ENCODE measurements around the gene CACNA1F.

Gene CACNA1F

DNA sequence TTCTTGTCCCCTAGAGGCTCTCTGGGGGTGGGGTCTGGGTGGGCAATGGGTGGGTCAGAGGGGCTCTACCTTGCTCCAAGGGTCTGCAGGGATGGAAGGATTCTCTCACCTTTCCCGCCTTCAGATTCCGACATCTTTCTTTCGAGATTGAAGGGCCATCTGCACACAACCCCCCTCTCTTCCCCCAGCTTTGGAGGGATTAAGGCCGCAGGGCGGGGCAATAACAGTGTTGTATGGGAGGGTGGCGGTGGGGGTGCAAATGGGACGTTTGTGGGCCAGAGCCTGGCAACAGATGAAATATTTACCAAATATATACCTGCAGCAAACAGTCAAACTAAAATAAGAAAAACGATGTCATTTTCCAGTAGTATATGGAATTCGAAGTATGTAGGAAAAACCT lies at the start of gene CACNA1F:
Gene CACNA1F (minus strand): TSS at position 165 of the 400 bp plus-strand sequence. CDS start 31 bp downstream, at position 134.
- in situ Hi-C loops (cut with MboI; ENCODE audit: low sequenced_read_pairs), result no loop called here

- in situ Hi-C loops (cut with MboI; ENCODE audit: low sequenced_read_pairs), result no loop called here
Measured at GRCh38 chrX:49282647-49283011, 49.5 kb upstream of the CACNA1F start.

DNA sequence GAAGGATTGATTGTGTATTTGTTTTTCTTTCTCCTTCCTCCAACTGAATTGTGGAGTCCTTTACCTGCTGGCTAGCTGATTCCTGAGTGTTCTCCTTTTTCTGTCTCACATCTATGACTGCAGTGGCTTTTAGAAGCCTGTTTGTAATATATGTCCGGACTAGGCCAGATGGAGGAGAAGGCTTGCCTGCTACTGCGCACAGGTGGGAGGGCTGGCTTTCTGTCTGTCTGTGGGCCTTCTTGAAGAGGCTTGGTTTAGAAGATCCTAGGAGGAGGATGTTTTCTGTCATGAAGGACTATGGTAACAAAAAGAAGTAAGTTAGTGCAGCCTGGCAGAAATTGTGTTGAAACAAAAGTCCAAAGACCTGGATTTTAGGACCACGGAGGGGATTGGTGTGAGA lies 44.9 kb upstream of the CACNA1F start:
- in situ Hi-C loops (cut with MboI; ENCODE audit: low sequenced_read_pairs), result no loop called here

GRCh38 chrX:49277535-49277830 lies 44.3 kb upstream of the CACNA1F start:
- in situ Hi-C loops (cut with MboI; ENCODE audit: low sequenced_read_pairs), result no loop called here

GRCh38 chrX:49276671-49277534 lies 43.8 kb upstream of the CACNA1F start:
- in situ Hi-C loops (cut with MboI; ENCODE audit: low sequenced_read_pairs), result no loop called here

DNA sequence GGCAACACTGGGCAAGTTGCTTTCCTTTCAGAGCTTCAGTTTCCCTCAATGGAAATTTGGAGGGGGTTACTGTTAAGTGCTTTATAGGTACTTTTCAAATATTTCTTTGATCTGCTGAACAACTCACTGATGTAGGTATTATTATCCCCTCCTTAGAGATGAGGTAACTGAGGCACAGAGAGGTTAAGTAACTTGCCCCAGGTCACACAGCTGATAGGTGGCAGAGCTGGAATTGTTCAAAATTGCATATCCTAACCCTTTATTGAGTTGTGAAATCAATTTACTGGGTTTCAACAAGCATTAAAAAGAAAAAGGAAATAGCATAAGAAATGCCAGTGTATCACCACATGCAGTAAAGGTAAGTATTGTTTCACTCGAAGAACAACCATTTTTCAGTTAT lies 43.1 kb upstream of the CACNA1F start:
- in situ Hi-C loops (cut with MboI; ENCODE audit: low sequenced_read_pairs), result no loop called here

GRCh38 chrX:49273181-49273727 lies 40.1 kb upstream of the CACNA1F start:
- in situ Hi-C loops (cut with MboI; ENCODE audit: low sequenced_read_pairs), result no loop called here

DNA sequence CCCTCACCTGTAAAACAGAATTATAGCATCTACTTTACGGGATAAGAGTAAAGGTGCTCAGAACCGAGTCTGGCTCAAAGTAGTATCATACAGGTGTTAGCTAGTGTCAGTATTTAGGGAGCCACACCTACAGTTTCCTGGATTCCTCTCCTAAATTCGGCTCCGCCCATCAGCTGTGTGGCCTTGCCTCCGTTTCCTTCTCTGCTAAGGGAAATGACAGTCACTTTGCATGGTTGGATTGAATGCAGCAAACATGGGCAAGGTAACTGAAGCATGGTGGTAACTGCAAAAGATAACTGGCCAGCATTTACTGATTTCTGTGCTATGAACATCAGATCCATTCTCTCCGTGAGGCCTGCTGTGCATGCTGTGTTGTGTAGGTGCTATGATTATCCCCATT lies 39.3 kb upstream of the CACNA1F start:
- in situ Hi-C loops (cut with MboI; ENCODE audit: low sequenced_read_pairs), result no loop called here

DNA sequence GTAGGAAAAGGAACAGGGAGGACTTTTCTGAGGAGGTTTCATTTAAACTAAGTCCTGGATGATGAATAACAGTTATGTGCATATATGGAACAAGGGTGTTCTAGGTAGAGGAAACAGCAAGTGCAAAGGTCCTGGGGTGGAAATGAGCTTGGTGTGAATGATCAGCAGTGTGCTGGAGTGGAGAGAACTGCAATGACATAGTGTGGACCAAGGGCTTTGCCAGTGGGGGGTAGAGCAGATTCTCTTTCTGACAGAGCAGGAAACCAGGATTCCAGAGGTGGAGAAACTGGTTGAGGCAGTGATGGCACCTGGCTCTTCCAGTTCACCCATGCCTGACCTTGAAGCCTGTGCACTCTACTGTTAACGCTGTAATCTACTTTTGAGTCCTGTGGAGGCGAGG lies 38.2 kb upstream of the CACNA1F start:
- in situ Hi-C loops (cut with MboI; ENCODE audit: low sequenced_read_pairs), result no loop called here

DNA sequence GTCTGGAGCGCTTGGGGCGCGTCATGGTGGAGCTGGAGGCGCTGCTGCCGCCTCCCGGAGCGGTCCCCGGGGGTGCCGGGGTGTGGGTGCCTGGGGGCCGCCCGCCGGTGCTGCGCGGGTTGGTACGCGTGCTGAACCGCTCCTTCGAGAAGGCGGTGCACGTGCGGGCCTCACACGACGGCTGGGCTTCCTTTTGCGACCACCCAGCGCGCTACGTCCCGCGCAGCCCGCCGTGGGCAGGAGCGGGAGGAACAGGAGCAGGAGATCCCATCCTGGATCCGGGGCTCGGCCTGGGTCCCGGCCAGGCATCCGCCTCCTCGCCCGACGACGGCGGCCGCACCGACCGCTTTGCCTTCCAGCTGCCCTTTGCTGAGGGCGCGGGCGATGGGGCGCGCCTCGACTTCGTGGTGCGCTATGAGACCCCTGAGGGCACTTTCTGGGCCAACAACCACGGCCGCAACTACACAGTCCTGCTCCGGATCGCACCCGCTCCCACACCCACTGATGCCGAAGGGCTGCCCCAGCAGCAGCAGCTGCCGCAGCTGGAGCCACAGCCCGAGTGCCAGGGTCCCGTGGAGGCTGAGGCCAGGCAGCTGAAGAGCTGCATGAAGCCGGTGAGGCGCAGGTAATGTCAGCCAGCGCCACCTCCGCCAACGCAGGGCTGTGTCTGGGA lies 37.2 kb upstream of the CACNA1F start:
- in situ Hi-C loops (cut with MboI; ENCODE audit: low sequenced_read_pairs), result no loop called here

DNA sequence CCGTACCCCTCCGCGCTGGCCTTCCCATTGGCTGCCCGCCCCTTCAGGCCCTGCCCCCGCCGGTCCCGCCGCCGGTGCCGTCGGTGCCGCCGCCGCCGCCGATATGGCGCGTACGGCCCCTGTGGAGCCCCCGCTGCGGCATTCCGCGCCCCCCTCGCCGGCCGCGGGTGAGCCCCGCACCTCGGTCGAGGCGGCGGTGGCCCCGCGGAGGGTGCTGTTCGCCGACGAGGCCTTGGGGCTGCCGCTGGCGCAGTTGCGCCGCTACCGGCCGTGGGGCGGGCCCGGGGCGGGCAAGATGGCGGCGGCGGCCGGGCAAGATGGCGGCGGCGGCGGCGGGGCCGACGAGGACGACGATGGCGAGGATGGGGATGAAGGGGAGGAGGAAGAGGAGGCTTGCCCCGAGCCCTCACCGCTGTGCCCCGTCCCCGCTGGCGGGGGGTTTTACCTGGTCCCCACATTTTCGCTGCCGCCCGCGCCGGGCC lies 36.7 kb upstream of the CACNA1F start, which contains the start of gene PPP1R3F:
Gene PPP1R3F (plus strand): TSS at position 27 of the 482 bp plus-strand sequence. CDS start 77 bp downstream, at position 104.
- in situ Hi-C loops (cut with MboI; ENCODE audit: low sequenced_read_pairs), result no loop called here

GRCh38 chrX:49269010-49269766 lies 36.0 kb upstream of the CACNA1F start:
- in situ Hi-C loops (cut with MboI; ENCODE audit: low sequenced_read_pairs), result no loop called here

DNA sequence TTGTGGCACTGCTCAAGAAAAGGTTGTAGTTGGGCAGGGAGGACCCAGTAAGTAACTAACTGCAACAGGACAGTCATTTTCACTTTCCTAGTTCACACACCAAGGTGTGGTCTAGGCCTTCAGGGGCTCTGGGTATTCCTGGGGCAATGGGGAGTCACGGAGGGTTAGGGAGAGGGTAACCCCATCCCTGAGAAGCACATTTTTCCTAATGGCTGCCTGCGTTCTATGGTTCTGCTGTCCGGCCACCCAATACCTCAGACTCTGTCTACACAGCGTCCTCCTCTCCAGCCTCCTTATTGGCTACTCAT lies 35.5 kb upstream of the CACNA1F start:
- in situ Hi-C loops (cut with MboI; ENCODE audit: low sequenced_read_pairs), result no loop called here

DNA sequence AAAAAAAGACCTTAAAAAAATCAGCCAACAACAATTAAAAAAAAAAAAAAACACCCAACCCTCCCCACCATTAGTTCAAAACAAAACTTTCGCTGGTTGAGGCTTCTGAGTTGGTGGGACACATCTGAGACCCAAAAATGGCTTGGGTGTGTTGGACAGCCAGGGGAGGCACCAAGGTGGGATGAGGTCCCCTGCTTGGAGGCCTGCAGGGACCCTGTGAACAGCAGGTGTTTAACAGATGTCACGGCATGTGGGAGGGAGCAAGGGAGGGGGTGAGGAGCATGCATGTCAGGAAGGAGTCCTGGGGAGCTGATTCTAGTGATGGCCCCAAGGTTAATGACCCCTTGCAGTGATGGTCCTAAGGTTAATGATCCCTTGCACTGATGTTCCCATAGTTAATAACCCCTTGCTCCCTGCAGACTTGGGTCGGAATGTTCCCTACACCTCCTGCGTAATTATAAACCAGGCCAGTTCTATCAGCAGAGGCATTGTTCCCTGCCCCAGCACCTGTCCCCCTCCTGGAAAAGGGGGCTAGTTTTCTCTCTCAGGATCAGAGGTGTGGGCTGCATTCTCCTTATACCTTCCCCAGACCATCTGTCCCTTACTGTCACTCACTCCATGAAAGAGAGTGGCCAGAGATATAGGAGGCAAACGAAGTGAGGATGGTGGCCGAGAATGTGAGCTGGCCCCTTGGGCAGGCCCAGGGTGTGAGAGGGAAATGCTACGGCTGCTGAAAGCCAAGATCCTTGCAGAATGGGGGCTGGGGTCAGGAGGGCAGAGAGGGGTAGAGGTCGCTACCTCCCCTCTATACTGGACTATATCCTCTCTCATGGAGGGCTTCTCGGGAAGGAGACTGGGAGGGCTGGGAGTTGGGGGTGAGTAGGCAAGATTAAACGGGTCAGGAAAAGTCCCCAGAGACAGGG lies 33.6 kb upstream of the CACNA1F start:
- in situ Hi-C loops (cut with MboI; ENCODE audit: low sequenced_read_pairs), result no loop called here

DNA sequence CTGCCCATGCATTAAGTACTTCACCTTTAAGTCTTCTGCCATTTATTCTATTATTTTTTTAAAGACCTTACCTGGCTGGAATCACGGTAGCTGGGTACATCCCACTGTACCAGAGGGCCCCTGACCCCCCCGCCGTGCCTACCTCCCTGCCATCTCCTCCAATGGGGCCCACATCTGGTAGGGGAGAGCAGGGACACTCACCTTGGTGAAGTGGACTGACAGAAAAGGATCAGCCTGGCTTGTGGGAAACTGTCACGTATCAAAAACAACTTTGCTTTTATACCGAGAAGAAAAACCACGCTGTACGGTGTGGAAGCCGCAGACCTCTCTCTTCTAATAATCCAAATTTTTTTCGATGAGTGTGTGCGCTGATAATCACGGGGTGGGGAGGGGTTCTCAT lies 31.3 kb upstream of the CACNA1F start, which contains the start of gene FOXP3:
Gene FOXP3 (minus strand): TSS at position 251 of the 400 bp plus-strand sequence. CDS start 6,205 bp downstream, outside the sequence.
- in situ Hi-C loops (cut with MboI; ENCODE audit: low sequenced_read_pairs), result no loop called here

DNA sequence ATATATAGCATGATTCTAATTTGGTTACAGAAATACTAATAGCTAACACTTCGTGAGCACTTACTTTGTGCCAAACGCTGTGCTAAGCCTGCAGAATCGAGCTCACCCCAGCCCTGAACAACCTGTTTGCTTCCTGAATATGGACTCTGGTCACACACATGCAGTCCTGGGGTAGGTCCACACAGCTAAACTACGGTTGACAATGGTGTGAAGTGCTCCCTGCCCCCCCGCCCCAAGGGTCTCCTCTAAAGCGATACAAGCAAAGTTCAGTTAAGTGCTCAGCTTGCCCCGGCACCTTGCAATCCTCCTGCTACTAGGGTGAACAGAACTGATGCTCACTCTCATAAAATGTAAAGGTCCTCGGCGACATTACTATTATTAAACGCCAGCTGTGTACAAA lies 30.5 kb upstream of the CACNA1F start:
- in situ Hi-C loops (cut with MboI; ENCODE audit: low sequenced_read_pairs), result no loop called here

- in situ Hi-C loops (cut with MboI; ENCODE audit: low sequenced_read_pairs), result no loop called here
Measured at GRCh38 chrX:49262603-49263002, 29.5 kb upstream of the CACNA1F start.

DNA sequence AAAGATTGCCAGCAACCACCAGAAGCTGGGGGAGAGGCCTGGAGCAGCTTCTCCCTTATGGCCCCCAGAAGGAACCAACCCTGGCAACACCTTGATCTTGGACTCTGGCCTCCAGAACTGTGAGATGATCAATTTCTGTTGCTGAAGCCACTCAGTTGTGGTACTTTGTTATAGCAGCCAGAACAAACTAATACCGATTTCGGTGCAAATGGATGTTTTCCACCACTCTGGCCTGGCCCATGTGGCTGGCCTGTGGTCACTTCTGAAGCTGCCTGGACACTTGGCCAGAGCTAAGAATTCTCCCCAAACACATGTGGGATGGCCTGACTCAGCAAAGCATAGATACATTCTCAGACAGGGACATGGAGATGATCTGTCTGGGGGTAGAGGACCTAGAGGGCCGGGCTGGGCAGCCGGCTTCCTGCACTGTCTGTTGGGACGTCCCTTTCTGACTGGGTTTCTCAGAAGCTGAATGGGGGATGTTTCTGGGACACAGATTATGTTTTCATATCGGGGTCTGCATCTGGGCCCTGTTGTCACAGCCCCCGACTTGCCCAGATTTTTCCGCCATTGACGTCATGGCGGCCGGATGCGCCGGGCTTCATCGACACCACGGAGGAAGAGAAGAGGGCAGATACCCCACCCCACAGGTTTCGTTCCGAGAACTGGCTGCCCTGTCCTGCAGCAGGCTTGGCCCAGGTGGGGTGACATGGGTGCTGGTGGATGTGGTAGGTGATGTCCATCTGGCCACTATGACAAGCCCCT lies 27.3 kb upstream of the CACNA1F start:
- in situ Hi-C loops (cut with MboI; ENCODE audit: low sequenced_read_pairs), result no loop called here

GRCh38 chrX:49258749-49259124 lies 25.6 kb upstream of the CACNA1F start:
- in situ Hi-C loops (cut with MboI; ENCODE audit: low sequenced_read_pairs), result no loop called here
